HUDEP-2 (cell line): ENCODE results near the gene MOCOS.
A peak's percentile ranks its signal among the peaks of the same experiment; 100 is the strongest.

Source experiments
- DNase-seq, 76 experiments: peaks; one replicate each; lab custom pipeline; 2025; ENCODE audit not compliant: unreplicated experiment in 76 of 76; lab: John Stamatoyannopoulos, UW

Gene MOCOS

DNA sequence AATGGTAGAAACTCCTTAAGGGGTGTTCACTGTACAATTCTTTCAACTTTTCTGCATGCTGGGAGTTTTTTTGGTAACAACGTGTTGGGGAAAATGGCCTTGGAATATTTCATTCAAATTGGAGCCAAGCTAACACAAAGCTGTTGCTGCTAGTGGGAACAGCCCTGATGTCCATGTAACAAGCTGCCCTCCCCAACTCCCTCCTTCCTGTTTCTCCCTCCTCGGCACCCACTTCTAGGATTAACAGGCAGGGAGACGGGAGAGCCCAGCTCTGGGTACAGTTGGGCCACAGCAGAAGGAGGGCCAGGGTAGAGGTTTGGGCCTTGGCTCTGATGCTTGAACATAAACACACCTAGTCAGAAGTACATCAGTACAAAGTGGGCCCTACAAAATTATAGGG lies 9.4 kb upstream of the MOCOS start:
- DNase-seq, result no peak

DNA sequence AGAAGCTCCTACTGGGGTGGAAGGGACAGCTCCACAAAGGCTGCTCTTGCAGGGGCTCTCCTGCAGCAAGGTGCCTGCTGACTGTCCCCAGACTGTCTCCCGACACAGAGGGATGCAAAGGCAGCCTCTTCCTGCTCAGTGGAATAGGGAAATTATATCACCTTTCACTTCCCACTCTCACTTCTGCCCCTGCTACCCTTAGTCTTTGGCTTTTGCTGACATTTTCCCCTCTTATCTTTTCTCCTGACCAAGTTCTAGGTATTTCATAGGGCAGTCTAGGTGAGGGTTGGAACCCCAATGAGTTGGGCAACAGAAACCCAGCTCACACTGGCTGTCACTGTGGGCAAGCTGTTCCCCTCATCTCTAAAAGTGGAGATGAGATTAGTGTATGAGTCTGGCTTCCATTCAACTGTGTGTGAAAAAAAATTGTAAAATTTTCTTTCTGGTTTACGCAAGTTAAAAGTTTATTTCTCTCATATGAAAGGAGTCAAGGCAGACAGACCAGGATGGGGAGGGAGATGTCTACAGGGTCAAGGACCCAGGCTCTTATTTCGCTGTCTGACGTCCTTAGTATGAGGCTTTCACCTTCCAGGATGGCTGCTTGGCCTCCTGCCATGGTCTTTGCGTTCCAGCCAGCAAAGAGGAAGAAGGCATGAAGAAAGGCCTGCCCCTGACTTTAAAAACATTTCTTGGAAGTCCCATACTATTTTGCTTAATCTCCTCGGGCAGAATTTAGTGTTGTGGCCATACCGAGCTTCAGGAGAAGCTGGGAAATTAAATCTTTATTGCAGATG lies 7.5 kb upstream of the MOCOS start:
- DNase-seq, result peak in 72 of 76 experiments; percentile 10 to 78 (median 50)

DNA sequence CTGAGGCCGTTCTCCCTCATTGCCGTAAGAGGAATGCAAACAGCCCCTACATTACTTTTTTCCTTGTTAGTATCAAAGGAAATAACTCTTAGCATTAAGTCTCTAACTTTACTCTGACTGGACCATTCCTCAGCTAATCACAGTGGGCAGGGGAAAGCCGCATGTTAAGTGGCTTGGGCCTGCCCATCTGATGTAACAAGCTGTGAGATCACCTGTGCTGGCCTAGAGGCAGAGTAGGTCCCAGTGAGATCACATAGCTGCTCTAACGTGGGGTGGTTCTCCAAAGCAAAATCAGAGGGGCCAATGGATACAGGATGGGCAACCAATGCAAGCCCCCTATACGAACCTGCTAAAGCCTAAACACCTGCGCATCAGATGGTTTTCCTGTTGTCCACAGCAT lies 5.9 kb upstream of the MOCOS start:
- no peak for DNase-seq

DNA sequence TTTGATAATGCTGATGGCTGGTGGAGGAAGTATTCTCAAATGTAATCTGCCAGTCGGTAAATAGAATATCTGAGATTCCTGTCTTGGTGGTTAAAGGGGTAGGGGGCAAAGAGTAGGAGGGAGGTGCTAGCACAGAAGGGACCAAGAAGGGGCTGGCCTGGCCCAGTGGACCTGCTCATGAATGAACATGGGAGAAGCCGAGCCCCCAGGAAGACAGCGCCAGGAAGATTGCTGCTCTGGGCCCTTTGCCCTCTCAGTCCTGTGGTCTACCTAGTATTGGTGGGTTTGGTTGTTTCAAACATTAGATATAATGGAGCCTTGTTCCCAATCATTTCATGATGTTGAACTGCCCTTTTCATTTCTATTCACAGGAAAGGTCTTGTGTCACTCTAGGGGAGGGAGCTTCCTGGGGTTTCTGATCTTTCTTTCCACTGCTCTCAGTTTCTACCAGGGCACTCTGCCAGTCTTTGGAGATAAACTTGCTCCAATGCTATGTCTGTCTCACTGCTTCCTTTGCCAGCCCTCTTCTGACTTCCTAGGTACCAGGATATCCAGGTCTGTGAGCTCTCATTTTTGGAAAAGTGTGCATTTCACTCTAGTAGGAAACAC lies 5.3 kb upstream of the MOCOS start:
- peak in 2 of 76 experiments; percentile 3 to 19 for DNase-seq

DNA sequence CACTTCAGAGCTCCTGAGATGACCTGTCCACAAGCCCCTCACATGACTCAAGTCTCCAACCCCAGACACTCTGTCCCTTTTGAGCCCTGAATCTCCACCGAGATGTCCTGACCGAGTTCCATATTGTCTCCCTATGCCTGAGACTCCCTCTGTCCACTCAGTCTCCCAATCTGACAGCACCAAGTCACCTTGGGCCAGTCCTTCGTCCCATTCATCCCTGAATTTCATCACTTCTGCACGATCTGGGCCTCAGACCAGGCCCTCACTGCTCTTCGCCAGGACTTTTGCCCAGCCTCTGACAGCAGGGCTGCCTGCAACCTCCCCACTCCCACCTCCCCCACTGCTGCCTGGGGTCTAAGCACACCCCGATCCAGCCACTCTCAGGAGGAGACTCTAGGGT lies 4.3 kb upstream of the MOCOS start:
- no peak for DNase-seq

DNA sequence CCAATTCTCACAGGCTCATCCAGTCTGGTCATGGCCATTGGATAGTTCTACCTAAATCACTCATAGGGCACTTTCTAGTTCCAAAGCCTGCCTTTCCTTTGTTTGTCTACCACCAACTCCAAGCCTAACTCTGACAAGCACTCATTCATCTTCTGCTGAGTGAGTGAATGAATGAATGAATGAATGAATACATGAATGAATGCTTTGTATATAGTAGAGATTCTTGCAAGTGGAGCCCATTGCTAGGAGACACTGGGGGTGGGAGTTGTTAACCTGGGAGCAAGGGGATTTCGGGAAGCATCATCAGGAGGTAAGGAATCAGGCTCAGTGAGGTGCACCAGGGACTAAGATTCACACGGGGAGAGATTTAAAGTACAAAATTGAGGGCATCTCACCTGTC lies 3.3 kb upstream of the MOCOS start:
- DNase-seq, result no peak

DNA sequence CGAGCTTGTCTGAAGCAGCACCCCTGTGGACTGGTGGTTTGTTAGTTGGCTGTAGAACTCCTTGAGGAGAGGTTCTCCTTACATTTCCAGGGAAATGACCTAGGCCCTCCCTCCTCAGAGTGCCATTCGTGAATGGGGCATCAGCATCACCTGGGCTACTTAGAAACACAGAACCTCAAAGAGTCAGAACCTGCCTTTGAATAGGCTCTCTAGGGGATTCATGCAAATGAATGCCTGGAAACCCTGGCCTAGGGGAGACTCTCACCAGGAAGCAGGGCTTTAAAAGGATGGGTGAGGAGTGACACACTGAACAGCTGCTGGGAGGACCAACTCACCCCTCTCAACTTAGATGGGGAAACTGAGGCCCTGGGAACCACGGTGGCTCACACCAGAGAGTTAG lies 2.1 kb upstream of the MOCOS start:
- DNase-seq, result no peak

DNA sequence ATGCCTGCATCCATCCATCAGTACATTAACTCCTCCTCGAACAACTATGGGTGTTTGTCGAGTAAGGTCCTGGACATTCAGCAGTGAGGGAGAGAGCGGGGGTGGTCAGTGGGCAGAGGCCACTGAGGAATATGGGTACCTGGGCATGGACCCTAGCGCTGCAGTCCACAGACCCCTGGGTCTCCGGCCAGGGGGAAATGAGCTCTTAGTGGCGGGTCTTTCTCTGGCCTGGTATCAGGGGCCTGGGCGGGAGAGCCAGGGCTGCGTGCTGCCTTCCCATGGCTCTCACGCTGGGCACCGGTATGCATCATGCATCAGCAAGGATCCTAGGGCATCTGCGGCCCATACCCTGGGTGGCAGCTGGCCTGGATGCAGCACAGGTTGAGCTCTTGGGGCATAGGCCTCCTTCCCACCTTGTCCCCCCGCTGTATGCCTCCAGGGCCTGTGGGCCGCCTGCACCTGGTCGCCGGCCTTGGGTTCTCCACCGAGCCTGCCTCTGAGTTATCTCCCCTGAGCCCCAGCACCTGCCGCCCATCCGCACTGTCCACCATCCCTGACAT lies 1.3 kb upstream of the MOCOS start:
- no peak for DNase-seq

DNA sequence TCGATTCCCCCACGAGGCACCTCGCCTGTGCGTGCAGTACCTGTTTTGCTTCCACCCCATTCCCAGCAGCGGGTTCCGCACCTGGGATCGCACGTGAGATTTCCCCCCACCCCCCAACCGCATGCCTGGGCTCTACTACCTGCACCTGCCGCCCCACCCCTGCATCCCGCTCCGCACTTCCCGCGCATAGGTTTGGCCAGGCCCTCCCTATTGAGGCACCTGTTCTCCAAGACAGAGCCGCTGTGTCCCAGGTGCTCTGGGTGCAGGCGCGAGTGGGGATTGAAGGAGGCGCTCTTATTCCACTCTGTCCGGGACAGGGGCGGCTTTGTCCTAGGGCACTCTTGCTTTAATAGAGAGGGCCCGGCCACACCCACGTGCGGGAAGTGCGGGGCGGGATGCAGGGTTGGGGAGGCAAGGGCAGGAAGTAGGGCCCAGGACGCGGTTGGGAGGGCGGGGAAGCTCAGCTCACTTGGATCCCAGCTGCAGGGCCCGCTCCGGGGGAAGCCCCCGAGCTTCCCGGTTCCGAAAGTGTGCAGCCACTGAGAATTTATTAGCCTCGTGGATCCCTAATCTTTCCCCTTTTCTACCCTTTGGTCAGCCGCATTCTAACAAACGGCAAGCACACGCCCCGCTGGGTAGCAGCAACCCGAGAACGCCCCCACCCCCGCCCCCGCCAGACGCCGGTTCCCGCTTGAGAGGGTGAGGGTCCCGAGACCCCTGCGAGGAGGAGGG lies 670 bp upstream of the MOCOS start:
- peak in 5 of 76 experiments; percentile 4 to 18 (median 8) for DNase-seq

DNA sequence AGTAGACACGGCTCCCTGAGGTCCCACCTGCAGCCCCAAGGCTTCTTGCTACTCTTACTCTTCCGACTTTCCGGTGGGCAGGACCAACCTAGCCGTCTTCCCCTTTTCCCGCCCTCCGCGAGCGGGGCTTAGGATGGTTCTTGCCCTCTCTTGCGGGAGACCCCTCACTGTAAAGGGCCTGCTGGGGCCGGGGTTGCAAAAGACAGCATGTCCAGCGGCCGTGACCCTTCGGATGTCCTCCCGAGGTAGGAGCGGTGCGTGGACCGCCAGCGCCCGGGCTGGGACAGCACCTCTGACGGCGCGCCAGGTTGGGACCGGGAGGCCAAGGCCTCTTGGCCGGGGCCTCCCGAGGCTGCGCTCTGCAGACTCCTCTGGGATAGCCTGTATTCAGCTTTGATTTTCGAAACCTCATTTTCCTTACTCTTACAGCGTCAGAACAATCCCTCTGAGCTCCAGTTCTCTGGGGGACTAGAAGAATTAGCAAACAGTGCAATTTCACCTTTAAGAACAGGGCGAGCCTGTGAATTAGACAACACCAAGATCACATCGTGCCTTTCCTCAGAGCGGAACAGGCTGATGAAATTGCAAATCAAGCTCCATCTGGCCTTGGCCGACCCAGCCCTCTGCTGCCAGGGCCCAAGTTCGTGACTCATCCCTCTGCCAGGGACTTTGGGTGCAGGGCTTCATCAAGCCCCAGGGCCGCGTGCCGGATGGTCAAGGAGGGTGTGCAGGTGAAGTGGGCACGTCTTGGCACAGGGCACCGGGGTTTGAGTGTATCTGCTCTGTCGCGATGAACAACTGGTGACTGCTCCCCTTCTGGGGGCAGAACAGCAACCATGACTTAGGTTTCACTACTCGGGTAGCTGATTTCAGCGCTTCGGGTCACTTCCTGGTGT lies 777 bp downstream of the MOCOS start:
- peak in 19 of 76 experiments; percentile 2 to 40 (median 11) for DNase-seq

DNA sequence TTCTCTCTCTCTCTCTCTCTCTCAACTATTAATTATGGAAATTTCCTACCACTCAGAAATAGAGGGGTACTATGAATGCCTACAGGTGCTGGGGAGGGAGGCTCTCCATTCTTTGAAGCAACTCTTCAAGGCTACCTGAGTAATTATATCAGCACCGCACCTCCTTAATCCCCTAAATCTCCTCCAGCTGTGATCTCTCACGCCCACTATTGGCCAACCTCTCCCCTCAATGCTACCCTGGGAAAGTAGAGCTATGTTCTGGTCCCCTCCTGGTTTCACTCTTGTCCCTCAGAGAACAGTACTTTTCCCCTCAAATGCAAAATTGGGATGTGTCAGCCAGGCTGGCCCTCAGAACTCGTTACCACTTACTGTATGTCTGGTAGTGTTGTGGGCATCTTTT lies 1.6 kb downstream of the MOCOS start:
- no peak for DNase-seq

DNA sequence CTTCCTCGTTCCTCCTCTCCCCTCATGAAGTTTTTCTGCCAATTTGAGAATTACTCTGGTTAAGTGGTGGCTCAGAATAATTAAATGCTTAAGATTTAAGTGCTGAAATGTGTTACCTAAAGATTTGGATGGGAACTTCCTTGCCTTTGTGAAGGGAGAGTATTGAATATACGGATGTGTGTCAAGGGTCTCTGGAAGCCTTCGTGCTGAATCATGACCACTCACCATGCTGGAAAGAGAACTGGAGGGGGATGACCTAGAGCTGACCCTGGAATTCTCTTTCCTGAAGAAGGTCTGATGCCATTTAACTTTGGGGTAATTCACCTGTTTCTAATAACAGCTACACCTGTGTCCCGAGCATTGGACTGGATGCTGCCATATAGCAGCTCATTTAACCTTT lies 2.2 kb downstream of the MOCOS start:
- DNase-seq, result no peak

DNA sequence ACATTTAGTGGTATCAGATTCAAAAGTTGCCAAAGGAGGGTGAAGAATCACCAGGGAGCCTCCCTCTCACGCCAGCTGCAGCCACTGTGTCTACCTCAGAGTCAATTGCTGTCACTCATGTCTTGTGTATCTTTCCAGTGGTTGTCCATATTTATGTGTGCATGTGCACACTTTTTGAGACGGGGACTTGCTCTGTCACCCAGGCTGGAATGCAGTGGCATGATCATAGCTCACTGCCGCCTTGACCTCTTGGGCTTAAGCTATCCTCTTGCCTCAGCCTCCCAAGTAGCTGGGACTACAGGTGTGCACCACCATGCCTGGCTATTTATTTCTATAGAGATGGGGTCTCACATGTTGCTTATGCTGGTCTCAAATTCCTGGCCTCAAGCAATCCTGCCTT lies 4.0 kb downstream of the MOCOS start:
- DNase-seq, result no peak

DNA sequence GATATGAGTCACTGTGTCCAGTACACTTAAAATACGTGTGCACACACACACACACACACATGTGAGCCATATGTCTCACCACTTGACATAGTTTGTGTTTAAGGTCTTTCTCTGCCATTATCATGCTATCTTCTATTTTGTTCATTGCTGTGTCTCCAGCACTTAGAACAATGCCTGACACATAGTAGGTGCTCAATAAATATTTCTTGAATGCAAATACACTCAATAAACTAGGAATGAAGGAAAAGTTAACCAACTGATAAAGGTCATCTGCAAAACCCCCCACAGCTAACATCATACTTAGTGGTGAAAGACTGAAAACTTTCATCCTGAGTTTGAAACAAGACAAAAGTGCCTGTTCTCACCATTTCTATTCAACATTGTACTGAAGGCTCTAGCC lies 4.4 kb downstream of the MOCOS start:
- DNase-seq, result no peak

DNA sequence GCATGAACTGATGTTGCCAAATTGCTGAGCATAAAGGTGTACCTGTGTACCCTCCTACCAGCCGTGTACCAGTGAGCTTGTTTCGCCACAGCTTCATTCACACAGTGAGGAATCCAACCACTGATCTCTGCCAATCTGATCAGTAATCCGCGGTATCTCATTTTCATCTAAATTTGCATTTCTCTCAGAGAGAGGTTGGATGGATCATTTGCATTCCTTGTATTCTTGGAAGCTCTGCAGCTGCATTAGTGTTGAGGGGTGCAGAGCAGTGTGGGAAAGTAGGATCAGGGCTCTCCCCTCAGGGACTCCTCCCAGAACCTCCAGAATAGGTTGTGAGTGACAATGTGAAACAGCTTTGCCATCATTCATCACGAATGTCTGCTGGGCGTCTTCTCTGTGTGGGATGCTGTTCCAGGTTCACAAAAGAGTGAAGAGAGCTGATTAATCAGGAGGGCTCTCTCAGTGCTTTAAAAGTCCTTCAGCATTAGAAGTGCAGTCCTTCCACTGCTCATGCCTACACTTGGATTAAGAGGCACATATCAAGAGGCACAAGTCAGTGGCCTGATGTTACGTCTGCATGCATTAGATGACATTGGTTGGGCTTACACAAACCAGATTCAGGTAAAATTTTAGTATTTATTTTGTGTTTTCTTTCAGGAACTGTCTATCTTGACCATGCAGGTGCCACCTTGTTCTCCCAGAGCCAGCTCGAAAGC lies 7.5 kb downstream of the MOCOS start:
- DNase-seq, result no peak

DNA sequence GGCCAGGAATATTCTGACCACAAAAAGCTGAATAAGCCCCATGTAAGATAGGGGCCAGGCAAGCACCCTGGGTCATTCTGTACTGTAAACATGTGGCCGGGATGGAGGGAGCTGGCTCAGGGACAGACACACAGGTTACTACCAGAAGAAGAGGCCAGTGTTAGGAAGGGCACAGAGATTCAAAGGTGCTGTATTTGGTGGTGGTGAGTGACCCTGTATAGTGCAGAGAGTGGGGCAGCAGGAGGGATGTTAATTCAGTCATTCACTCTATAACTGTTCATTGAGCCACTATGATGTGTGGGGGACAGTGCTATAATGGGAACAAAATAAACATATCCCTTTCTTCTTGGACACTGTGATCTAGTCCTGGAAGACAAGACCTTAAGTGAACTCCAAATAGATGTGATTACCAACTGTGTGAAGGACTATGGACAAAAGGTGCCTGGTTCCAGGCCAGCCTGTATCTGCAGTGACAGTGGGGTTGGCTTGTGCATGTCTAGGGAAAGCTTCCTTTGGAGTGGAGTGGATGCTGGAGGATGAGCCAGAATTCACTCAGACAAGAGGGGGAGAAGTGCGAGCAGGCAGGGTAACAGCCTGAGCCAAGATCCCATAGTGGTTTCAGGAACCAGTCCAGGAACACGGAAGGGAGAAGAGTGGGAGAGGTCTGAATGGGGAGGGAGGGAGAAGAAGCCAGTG lies 8.3 kb downstream of the MOCOS start:
- DNase-seq, result no peak

DNA sequence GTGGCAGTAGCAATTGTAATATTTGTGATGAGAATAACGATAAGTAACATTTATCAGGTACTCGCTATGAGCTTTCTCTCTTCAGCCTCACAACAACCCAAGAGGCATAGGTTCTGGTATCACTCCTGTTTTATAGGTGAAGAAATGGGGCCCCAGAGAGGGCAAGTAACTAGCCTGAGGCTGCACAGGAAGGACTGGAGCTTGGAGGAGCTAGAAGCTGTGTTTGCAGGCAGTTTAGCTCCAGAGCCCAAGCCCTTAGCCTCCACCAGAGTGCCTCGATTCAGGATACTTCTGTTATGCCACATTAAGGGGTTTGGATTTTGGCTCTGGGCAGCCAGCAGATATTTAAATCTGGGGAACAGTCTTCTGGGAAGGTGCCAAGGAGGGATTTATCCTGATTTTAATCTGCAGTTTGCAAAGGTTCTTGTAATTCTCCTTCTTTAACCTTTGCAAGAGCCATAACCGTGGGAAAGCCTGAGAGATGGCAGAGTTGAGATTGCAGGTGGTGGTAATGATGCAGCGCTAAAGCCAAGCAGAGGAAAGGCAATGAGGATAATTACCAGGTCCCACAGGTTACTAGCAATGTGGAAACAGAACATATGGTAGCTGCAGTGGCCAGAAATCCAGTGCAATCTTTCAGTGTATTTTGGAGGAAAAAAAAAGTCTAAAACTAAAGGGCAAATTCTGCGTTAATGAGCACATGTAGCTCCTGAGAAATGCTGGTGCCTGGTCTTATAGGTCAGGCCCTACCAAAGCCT lies 9.1 kb downstream of the MOCOS start:
- DNase-seq, result no peak

DNA sequence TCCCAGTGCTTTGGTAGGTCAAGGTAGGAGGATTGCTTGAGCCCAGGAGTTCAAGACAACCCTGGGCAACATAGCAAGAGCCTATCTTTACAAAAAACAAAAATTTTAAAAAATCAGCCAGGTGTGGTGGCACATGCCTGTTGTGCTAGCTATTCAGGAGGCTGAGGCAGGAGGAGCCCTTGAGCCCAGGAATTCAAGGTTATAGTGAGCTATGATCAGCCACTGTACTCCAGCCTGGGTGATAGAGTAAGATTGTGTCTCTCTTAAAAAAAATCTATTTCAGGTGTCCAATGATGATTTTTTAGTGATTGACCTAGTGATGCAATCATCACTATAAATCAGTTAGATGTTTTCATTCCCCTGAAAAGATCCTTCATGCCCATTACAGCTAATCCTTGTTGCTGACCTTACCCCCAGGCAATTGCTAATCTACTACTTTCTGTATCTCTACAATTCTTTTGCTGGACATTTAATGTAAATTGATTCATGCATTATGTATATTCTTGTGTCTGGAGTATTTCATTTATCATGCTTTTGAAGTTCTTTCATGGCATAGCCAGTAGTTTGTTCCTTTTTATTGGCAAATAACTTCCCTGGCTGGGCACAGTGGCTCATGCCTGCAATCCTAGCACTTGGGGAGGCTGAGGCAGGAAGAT lies 10.3 kb downstream of the MOCOS start:
- no peak for DNase-seq
